RWPE1 (cell line): ENCODE data around the gene ARMC7.

Experiments used
- CTCF ChIA-PET: fragments of 350-600 bp; sonication (Branson Sonifier 250); formaldehyde crosslinking; extraction: SDS; loops from one replicate; lab custom pipeline; 2021; lab: Yijun Ruan, JAX
- POLR2A ChIA-PET: fragments of 400-600 bp; formaldehyde crosslinking; extraction: SDS; loops from one replicate; lab custom pipeline; 2020; ENCODE audit warnings: antibody characterized with exemption; ENCODE audit not compliant: low non-redundant PET; lab: Yijun Ruan, JAX
- DNase-seq: peaks from one replicate; pipeline ENCODE4 v3.0.0; 2012; ENCODE audit warnings: low spot score
- H3K27ac ChIP-seq: fragments of 450-650 bp; 2 replicates; pipeline ENCODE4 v1.5.1; 2017
- TF ChIP-seq, protein P1 (sequence below): fragments of 450-650 bp; conservative IDR thresholded peaks from 2 replicates; pipeline ENCODE4 v1.5.1; 2017; ENCODE audit warnings: low read depth, mild to moderate bottlenecking

ARMC7 gene

DNA sequence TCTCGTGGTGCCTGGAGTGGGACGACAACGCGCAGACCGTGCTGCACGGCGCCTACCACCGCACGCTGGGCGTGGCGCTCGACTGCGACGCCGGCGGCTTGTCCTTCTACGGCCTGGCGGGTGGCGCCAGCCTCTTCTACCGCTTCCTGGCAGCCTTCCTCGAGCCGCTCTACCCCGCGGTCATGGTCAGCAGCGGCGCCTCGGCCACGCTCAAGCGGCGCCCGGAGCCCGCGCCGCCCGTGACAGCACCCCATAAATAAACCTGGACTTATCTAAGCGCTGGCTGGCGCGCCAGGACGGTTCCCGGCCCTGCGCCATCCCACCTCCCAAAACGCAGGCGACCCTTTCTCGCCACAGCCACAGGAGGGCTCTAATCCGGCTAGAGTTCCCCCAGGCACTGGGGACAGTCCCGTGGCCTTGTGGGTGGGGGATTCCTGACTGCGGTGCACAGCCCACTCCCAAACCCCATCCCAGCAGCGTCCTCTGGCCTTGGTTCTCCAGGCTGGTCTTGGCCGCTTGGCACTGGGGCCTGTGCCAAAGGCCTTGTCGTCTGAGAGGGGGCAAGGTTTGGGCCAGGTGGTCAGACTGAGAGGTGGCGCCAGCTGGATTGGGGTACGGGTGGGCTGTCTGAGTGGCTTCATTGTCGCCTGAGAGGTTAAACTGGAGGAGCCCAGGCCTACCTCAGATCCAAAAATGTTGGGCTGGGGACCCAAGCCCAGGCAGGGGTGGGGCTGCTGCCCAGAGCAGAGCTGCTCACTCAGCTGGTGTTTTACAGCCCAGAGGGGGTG, 32.1 kb upstream of the ARMC7 start:
- POLR2A ChIA-PET, result interaction anchor here (0.5 kb wide), 1 partner anchor 10 kb away, joined by 3 read pairs; no protein-coding TSS in a partner anchor
- TF ChIP-seq, protein P1, sequence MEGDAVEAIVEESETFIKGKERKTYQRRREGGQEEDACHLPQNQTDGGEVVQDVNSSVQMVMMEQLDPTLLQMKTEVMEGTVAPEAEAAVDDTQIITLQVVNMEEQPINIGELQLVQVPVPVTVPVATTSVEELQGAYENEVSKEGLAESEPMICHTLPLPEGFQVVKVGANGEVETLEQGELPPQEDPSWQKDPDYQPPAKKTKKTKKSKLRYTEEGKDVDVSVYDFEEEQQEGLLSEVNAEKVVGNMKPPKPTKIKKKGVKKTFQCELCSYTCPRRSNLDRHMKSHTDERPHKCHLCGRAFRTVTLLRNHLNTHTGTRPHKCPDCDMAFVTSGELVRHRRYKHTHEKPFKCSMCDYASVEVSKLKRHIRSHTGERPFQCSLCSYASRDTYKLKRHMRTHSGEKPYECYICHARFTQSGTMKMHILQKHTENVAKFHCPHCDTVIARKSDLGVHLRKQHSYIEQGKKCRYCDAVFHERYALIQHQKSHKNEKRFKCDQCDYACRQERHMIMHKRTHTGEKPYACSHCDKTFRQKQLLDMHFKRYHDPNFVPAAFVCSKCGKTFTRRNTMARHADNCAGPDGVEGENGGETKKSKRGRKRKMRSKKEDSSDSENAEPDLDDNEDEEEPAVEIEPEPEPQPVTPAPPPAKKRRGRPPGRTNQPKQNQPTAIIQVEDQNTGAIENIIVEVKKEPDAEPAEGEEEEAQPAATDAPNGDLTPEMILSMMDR, result no peak
- no peak for DNase-seq
- no peak overlapping the region for H3K27ac ChIP-seq
- CTCF ChIA-PET, result interaction anchor here (1.2 to 1.5 kb wide), 2 partner anchors 14 to 28 kb away, joined by 4 to 7 read pairs; no protein-coding TSS in a partner anchor

- DNase-seq, result peak; percentile 62
- peak overlapping the region; percentile 55 for H3K27ac ChIP-seq
- ChIA-PET CTCF (interaction anchor here (0.5 to 1.5 kb wide), 6 partner anchors 10 to 124 kb away, joined by 3 to 7 read pairs (median 4); no protein-coding TSS in a partner anchor), POLR2A (interaction anchor here (0.5 kb wide), 1 partner anchor 10 kb away, joined by 3 read pairs; no protein-coding TSS in a partner anchor)
- TF ChIP-seq, protein P1, result no peak
Measured at GRCh38 chr17:75078284-75079022, 31.3 kb upstream of the ARMC7 start.

DNA sequence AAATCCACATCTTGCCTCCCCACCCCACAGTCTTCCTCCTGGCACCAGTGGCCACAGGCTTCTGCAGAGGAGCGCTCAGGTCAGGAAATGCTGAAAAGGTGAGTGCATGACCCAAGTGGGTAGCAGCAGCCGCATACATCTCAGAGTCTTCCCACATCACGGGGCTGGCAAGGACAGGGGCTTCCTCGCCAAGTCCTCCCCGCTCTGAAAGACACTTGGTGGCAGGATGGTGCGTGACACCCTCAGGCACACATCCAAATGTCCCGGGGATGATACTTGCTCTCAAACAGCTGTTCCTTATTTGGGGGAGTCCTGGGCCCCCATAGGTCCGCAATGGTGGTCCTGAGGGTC, 30.8 kb upstream of the ARMC7 start:
- TF ChIP-seq, protein P1, result no peak
- H3K27ac ChIP-seq, result peak overlapping the region; percentile 55
- POLR2A ChIA-PET, result no interaction called here
- no peak for DNase-seq
- CTCF ChIA-PET, result interaction anchor here (0.6 to 1.5 kb wide), 6 partner anchors 10 to 123 kb away, joined by 3 to 7 read pairs (median 4); no protein-coding TSS in a partner anchor

- TF ChIP-seq, protein P1, result no peak
- ChIA-PET CTCF (interaction anchor here (0.6 to 1.1 kb wide), 2 partner anchors 24 to 551 kb away, joined by 3 to 4 read pairs; no protein-coding TSS in a partner anchor), POLR2A (no interaction called here)
- H3K27ac ChIP-seq, result no peak overlapping the region
- DNase-seq, result no peak
Measured at GRCh38 chr17:75081611-75082540, 27.9 kb upstream of the ARMC7 start.

DNA sequence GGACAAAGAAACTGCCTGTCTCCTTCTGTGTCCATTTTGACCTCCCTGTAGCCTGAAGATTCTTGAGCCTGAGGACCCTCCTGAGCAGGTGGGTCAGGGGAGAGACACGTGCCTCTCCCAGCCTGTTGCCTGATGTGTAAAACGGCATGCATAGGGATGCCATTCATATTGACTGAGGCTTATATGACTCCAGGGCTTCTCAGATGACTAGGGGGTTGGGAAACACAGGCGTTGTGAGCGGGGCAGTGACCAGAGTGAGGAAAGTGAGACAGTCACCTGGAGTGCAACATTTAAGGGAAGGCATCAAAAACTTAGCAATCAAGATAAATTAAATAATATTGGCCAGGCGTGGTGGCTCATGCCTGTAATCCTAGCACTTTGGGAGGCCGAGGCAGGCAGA, 27.1 kb upstream of the ARMC7 start:
- ChIA-PET POLR2A (no interaction called here), CTCF (no interaction called here)
- TF ChIP-seq, protein P1, result no peak
- no peak for DNase-seq
- no peak overlapping the region for H3K27ac ChIP-seq
